ENCODE data around the gene POLR2F.
A peak's percentile ranks its signal among the peaks of the same experiment; 100 is the strongest.
"Not testable (repeated sequence)": the region's sequence is repeated elsewhere in the genome, so short reads cannot be mapped to it uniquely, and the experiment has no call there.

Gene POLR2F

DNA sequence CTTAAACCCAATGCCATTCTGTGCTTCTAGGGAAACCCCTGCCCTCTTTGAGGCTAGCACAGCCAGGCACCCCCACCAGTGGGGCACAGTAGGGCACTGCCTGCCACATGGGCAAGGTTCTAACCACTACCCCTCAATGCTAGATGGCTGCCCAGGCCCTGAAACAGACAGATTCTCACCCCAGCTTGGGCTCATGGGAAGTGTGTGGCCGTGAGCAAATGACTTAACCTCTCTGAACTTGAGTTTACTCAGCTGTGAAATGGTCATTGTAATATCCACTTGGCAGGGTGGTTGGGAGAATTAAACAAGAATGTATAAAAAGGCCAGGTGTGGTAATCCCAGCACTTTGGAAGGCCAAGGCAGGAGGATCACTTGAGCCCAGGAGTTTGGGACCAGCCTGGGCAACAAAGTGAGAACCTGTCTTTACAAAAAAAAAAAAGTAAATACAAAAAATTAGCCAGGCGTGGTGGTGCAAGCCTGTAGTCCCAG lies 22.5 kb upstream of the POLR2F start:
- DNase-seq, result no peak
- TF ChIP-seq POLR2A (IDR thresholded peaks at IDR 0.05; ENCODE audit: low read length), result no peak
- TF ChIP-seq GATA1 (IDR thresholded peaks at IDR 0.05; ENCODE audit: low read depth, low read length), result no peak

DNA sequence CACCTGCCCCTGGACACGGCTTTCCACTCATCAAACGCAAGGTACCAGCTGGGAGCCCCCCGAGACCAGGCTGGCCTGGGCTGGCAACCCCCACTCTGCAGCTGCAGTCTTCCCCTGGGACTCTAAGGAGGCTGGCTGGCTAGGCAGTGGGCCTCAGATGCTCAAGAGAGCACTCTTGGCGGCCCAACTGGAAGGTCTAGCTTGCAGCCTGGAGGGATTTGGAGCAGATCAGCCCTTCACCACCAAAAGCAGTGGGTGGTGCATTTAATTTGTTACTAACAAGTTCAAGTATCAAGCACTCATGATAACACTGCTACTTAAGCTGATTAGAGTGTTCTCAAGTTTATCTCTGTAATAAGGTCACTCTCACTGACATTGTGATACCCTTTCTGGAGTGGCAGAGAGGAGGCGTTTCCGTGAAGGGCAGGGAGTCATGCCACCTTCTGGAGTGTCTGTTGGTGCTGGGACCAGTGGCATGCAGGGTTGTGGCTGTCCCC lies 21.6 kb upstream of the POLR2F start:
- DNase-seq, result peak in 1 of 2 experiments; percentile 32
- TF ChIP-seq GATA1 (IDR thresholded peaks at IDR 0.05; ENCODE audit: low read depth, low read length), result no peak
- TF ChIP-seq POLR2A (IDR thresholded peaks at IDR 0.05; ENCODE audit: low read length), result no peak

DNA sequence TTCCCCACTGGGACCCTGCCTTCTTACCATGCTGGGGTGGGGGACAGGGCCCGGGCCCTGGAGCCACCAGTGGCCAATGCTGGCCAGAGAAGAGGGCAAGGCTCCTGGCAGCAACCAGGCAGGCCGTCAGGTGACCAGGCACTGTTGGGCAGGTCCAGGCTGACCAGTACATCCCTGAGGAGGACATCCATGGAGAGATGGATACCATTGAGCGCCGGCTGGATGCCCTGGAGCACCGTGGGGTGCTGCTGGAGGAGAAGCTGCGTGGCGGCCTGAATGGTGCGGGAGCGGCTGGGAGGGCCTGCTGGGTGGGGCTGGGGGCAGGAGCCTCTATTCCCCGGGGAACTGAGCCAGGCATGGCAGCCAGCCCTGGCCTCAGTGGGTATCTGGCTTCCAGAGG lies 21.1 kb upstream of the POLR2F start:
- TF ChIP-seq GATA1 (IDR thresholded peaks at IDR 0.05; ENCODE audit: low read depth, low read length) (no peak), POLR2A (IDR thresholded peaks at IDR 0.05; ENCODE audit: low read length) (no peak)

DNA sequence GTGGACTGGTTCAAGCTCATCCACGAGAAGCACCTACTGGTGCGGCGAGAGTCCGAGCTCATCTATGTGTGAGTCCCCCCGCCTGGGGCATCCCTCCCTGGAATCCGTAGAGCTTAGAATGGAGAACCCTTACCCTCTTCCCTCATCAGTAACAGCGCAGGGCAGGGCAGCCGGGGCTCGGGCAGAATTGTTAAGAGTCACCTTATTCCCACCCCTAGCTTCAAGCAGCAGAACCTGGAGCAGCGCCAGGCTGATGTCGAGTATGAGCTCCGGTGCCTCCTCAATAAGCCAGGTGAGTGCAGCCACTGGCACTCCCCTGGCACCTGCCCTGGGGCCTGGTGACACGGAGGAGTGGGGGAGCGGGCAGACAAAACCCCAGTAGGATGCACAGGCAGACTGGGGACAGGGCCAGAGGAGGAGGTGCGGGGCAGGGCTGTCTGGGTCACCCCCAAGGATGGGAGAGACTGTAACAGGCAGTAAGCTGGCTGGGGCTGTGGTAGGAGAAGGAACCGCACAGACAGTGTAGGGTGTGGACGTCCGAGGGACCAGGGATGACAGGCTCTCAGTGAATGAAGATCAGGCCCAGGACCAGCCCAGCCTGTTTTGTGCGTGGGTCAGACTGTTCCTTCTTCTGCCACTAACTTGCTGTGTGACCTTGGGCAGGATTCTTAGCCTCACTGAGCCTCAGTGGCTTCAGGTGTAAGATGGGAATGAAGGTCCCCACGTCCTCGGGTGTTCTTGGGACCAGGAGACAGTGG lies 20.5 kb upstream of the POLR2F start:
- no peak for TF ChIP-seq GATA1 (IDR thresholded peaks at IDR 0.05; ENCODE audit: low read depth, low read length)
- TF ChIP-seq POLR2A (IDR thresholded peaks at IDR 0.05; ENCODE audit: low read length), result no peak
- no peak for DNase-seq

More for the DNA sequence above, 21.1 kb upstream of the POLR2F start:
- DNase-seq, result no peak

DNA sequence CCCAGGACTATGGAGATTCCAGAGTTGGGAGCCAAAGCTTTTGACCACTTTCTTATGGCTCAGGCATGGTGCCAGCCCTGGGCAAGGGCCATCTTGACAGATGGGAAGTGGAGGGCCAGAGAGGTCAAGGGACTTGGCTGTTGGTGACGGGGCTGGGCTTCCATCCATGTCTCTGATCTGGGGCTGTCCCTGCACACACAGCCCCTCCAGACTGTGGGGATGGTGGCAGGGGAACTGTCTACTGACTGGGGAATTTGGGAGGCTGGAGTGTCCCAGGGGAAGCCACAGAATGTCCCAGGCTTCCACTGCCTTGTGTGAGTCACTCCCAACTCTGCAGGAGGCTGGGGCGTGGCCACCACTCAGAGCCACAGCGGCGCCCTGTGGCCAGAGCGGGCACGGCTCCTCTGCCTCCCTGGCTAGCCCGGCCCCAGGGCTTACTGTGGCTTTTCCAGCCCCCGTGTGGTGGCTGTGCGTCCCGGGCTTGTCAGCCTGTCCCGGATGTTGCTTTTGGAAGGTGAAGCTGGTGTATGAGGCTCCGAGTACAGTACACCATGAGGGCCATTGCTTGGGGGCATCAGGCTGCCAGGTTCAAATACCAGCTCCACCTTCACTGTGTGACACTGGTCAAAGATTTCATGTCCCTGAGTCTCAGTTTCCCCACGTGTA lies 19.7 kb upstream of the POLR2F start:
- peak; percentile 88 to 91 for DNase-seq
- TF ChIP-seq POLR2A (IDR thresholded peaks at IDR 0.05; ENCODE audit: low read length), result no peak
- no peak for TF ChIP-seq GATA1 (IDR thresholded peaks at IDR 0.05; ENCODE audit: low read depth, low read length)

DNA sequence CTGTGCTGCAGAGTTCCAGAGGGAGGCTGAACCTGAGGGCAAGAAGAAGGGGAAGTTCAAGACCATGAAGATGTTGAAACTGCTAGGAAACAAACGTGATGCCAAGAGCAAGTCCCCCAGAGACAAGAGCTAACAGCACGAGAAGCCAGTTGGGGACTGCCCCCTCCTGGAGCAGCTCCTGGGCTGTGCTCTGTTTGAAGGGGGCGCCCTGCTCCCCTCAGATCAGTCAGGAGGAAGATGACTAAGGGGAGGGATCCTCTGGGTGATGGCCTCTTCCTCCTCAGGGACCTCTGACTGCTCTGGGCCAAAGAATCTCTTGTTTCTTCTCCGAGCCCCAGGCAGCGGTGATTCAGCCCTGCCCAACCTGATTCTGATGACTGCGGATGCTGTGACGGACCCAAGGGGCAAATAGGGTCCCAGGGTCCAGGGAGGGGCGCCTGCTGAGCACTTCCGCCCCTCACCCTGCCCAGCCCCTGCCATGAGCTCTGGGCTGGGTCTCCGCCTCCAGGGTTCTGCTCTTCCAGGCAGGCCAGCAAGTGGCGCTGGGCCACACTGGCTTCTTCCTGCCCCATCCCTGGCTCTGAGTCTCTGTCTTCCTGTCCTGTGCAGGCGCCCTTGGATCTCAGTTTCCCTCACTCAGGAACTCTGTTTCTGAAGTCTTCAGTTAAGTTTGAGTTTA lies 12.7 kb upstream of the POLR2F start:
- DNase-seq, result no peak
- TF ChIP-seq POLR2A (IDR thresholded peaks at IDR 0.05; ENCODE audit: low read length), result no peak
- TF ChIP-seq GATA1 (IDR thresholded peaks at IDR 0.05; ENCODE audit: low read depth, low read length), result no peak

DNA sequence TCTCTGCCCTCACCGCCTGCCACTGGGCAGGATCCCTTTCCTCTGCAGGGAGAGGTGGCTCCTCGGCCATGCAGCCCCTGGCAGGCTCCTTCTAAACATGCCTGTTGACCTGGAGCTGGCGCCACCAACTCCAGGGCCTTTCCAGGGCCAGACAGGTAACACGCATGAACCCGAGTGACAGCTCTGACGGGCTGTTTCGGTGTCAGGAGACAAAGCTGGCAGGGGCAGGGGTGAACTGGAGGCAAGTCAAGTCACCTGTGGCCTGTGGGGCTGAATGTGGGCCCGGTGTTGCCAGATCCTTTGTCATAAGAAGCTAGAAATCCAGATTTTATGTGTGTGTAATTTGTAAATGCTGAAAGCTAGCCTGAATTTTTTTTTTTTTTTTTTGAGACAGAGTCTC lies 11.4 kb upstream of the POLR2F start:
- no peak for DNase-seq
- no peak for TF ChIP-seq POLR2A (IDR thresholded peaks at IDR 0.05; ENCODE audit: low read length)
- no peak for TF ChIP-seq GATA1 (IDR thresholded peaks at IDR 0.05; ENCODE audit: low read depth, low read length)

DNA sequence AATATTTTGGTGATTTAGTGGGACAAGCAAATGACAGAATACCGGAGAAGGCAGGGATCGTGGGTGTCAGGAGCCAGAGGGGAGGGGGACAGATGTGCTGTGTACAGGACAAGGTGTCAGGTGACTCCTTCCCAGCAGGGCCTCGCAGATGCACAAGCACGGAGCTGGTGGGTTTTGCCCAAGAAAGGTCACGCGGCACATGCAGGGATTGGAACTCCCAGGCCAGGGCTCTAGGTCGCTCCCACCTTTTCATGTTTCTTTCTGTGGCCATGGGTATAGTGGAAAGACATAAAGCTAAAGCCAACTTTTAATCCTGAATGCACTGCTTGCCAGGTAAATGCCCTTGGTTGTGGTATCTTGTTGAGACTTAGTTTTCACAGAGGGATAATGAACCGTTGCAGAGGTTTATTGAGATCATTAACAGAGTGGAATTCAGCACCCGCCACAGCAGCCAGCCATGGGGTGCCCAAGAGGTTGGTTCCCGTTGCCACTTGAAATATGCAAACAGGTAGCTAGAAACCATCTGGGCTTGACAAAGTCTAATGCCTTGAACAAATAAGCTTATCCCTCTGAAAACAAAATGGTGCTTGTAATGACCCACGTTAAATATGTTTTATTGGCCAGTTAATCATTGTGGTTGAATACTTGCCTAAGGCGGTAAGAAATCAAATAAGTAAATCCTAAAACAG lies 10.2 kb upstream of the POLR2F start:
- TF ChIP-seq POLR2A (IDR thresholded peaks at IDR 0.05; ENCODE audit: low read length) (no peak), GATA1 (IDR thresholded peaks at IDR 0.05; ENCODE audit: low read depth, low read length) (no peak)
- no peak for DNase-seq

DNA sequence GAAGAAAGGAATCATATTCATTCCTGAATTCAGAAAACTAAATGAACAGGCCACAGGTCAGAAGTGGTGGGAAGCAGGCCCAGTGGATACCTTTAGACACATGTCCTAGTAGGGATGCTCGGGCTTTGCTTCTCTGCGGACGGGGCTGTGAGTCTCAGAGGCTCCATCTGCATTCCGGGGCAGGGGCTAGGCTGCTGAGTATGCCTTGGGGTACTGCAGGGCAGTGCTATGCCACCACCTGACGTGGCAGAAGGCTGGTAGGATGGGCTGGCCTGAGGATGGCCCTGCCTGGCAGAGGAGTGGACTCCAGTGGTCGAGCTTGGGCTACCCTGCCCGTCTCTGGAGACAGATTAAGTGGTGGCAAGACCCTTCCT lies 9.7 kb upstream of the POLR2F start:
- no peak for DNase-seq
- no peak for TF ChIP-seq GATA1 (IDR thresholded peaks at IDR 0.05; ENCODE audit: low read depth, low read length)
- no peak for TF ChIP-seq POLR2A (IDR thresholded peaks at IDR 0.05; ENCODE audit: low read length)

DNA sequence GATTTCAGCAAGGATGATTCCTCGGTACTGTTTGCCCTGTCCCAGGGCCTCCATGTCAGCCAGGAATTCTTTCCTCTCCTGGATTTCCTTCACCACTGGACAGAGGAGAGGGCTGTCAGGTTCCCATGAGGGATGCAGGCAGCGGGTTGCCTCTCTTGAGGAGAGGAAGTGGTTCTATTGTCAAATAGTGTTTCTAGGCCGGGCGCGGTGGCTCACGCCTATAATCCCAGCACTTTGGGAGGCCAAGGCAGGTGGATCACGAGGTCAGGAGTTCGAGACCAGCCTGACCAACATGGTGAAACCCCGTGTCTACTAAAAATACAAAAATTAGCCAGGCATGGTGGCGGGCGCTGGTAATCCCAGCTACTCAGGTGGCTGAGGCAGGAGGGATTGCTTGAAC lies 9.1 kb upstream of the POLR2F start:
- DNase-seq, result not testable (repeated sequence)

DNA sequence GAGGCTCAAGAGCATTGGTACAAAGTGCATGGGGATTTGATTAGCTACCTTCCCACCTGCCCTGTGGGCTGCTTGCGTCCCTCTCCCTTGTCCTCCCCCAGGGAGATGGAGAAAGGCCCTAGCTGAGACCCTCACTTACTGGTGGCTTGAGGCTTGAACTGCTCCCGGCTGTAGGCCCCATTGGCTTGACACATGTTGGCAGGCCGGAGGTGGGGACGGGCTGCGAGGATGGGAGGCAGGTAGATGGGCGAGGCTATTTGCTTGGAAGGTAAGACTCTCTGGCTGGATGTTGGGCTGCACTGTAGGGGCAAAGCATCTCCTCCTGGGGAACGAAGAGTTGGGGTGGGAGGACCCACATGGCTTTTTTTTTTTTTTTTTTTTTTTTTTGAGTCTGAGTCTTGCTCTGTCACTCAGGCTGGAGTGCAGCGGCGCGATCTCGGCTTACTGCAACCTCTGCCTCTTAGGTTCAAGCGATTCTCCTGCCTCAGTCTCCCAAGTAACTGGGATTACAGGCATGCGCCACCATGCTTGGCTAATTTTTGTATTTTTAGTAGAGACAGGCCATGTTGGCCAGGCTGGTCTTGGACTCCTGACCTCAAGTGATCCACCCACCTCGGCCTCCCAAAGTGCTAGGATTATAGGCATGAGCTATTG lies 6.2 kb upstream of the POLR2F start:
- DNase-seq, result not testable (repeated sequence)

DNA sequence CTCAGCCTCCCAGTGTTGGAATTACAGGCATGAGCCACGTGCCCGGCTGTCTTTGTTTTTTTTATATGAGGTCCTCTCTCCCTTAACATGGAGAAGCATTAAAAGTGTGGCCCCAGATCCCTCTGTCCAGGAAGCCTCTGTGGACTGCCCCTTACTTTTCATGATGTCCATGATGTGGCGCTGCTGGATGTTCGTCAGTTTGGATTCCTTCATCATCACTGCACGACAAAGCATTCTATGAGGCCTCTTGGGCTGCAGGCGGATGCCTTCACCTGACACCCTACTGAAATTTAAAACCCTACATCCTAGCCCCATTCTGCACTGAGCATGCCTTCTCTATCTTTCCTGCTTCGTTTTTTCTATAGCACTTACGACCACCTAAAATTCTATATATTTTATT lies 2.2 kb upstream of the POLR2F start:
- TF ChIP-seq GATA1 (IDR thresholded peaks at IDR 0.05; ENCODE audit: low read depth, low read length) (no peak), POLR2A (IDR thresholded peaks at IDR 0.05; ENCODE audit: low read length) (no peak)
- no peak for DNase-seq

DNA sequence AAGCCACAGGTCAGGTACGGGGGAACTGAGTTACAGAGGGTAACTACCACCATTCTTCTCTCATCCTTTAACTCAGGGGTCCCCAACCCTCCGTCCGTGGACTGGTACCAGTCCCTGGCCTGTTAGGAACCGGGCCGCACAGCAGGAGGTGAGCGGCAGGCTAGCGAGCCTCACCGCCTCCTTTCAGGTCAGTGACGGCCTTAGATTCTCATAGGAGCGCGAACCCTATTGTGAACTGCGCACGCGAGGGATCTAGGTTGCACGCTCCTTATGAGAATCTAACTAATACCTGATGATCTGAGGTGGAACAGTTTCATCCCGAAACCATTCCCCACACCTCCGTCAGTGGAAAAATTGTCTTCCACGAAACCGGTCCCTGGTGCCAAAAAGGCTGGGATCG lies 870 bp upstream of the POLR2F start:
- DNase-seq, result not testable (repeated sequence)

DNA sequence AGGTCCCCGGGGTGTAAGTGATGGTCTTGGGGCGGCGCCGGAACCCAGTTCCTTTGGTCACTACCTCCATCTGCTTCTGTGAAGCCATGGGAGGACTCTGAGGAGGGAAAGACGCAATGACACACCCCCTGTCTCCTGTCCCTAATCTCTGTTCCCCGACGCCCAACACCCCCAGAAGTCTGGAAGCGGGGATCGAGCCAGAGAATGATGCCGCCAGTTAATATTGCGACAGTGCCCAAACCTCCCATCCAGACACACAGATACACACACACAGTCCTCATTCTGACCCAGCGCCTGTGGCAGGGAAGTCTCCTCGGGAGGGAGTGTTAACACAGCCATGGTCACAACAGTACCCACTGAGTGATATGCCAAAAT lies 450 bp upstream of the POLR2F start:
- TF ChIP-seq POLR2A (IDR thresholded peaks at IDR 0.05; ENCODE audit: low read length), result no peak
- no peak for TF ChIP-seq GATA1 (IDR thresholded peaks at IDR 0.05; ENCODE audit: low read depth, low read length)

More for the DNA sequence above, 450 bp upstream of the POLR2F start:
- peak in 1 of 2 experiments; percentile 53 for DNase-seq

Measured in erythroblast (primary cell).